ENCODE results near the gene STARD9. TPM values are rescaled to one million over a fixed set of nuclear protein-coding genes. Genes with fewer than 3 reads are reported as not detected.
A peak's percentile ranks its signal among the peaks of the same experiment; 100 is the strongest.

Gene STARD9
- total and polyA plus RNA-seq, 9 of the 15 experiments (the other 6 are each of a cell fraction or from before 2014, with no cell fraction given) = 0.45 to 6.0 (median 3.6) TPM

DNA sequence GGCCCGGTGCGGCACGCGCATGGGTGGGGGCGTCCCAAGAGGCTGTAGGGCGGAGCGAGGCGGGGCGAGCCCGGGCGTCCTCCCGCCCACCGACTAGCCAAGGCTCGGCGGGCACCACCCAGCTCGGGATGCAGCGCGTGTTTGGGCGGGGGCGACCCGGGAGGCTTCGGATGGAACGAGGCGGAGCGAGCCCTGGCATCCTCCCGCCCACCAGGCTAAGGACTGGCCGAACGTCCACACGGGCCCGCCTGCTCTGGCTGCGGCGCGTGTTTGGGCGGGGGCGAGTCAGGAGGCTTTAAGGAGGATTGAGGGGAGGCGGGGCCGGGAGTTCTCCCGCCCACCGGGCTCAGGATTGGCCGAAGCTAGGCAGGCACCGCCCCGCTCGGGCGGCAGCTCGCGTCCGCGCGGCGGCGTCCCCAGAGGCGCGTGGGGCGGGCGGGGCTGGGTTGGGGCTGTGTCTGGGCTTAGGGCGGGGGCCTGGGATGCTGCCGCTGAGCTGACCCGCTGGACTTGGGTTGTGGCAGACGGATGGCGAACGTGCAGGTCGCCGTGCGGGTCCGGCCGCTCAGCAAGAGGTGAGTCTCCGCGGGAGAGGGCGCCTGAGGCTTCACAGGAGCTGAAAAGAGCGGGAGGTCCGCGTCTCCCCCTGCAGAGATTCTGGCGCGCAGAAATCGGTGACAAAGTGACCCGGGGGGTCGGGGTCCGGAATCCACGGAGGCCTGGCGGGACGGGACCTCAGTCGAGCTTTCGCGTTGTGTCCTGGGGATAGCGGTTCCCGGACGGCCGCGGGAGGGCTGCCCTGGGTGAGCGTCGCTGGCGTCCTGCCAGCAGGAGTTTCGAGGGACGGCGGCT, at the start of gene STARD9 (continued):
- TF ChIP-seq, protein P1, sequence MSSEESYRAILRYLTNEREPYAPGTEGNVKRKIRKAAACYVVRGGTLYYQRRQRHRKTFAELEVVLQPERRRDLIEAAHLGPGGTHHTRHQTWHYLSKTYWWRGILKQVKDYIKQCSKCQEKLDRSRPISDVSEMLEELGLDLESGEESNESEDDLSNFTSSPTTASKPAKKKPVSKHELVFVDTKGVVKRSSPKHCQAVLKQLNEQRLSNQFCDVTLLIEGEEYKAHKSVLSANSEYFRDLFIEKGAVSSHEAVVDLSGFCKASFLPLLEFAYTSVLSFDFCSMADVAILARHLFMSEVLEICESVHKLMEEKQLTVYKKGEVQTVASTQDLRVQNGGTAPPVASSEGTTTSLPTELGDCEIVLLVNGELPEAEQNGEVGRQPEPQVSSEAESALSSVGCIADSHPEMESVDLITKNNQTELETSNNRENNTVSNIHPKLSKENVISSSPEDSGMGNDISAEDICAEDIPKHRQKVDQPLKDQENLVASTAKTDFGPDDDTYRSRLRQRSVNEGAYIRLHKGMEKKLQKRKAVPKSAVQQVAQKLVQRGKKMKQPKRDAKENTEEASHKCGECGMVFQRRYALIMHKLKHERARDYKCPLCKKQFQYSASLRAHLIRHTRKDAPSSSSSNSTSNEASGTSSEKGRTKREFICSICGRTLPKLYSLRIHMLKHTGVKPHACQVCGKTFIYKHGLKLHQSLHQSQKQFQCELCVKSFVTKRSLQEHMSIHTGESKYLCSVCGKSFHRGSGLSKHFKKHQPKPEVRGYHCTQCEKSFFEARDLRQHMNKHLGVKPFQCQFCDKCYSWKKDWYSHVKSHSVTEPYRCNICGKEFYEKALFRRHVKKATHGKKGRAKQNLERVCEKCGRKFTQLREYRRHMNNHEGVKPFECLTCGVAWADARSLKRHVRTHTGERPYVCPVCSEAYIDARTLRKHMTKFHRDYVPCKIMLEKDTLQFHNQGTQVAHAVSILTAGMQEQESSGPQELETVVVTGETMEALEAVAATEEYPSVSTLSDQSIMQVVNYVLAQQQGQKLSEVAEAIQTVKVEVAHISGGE (CRISPR knock-in tag; IDR thresholded peaks at IDR 0.05) = no peak
- TF ChIP-seq CCAR2 (IDR thresholded peaks at IDR 0.05; ENCODE audit: low read depth, low read length) = no peak
- no peak for TF ChIP-seq TFAM (CRISPR knock-in tag; conservative IDR thresholded peaks at IDR 0.05)
- TF ChIP-seq TOE1 (IDR thresholded peaks at IDR 0.05; ENCODE audit: borderline replicate concordance) = peak; percentile 36; the same call in 1 of the 2 replicates
- TF ChIP-seq TOE1 (CRISPR knock-in tag; IDR thresholded peaks at IDR 0.05; ENCODE audit: borderline replicate concordance, low read depth) = 0 out of 2 replicates have a peak, but pooled peaks have one; percentile 67
- TF ChIP-seq ZNF436 (CRISPR knock-in tag; IDR thresholded peaks at IDR 0.05) = no peak
- TF ChIP-seq ZNF134 (CRISPR knock-in tag; conservative IDR thresholded peaks at IDR 0.05) = no peak
- TF ChIP-seq CTCFL (IDR thresholded peaks at IDR 0.05; ENCODE audit: borderline replicate concordance, insufficient read depth, low read depth, low read length, poor library complexity, severe bottlenecking) = no peak
- no peak for TF ChIP-seq KAT8 (IDR thresholded peaks at IDR 0.05; ENCODE audit: low read depth)
- no peak for TF ChIP-seq POLR2AphosphoS2 (IDR thresholded peaks at IDR 0.05; ENCODE audit: low read length)
- TF ChIP-seq ZNF785 (CRISPR knock-in tag; IDR thresholded peaks at IDR 0.05) = no peak
- TF ChIP-seq PHB (CRISPR knock-in tag; IDR thresholded peaks at IDR 0.05) = 0 out of 2 replicates have a peak, but pooled peaks have one; percentile 13
